GM12878 (cell line): ENCODE measurements around the gene COX17. TPM values are rescaled to one million over a fixed set of nuclear protein-coding genes. Genes with fewer than 3 reads are reported as not detected.

Source experiments
- ATAC-seq: fragments of 200-7000 bp; cut with Tn5 transposase; 3 replicates; pipeline ENCODE4 v1.9.1; 2020; ENCODE audit warnings: mild to moderate bottlenecking, moderate library complexity
- BruUV-seq: library from RNA; stranded (reverse); fragments of 400-500 nt; replicated peaks from 2 replicates; lab custom pipeline; 2021; lab: Mats Ljungman, UMichigan
- CTCF ChIA-PET: fragments of 300-600 bp; sonication (Branson Sonifier 250); formaldehyde crosslinking; extraction: SDS; loops from one replicate; lab custom pipeline; 2021; ENCODE audit warnings: inconsistent platforms; lab: Yijun Ruan, JAX
- POLR2A ChIA-PET: fragments of 350-600 bp; formaldehyde crosslinking; extraction: SDS; loops from one replicate; lab custom pipeline; 2021; ENCODE audit warnings: inconsistent platforms; lab: Charles Lee
- RAD21 ChIA-PET: fragments of 300-600 bp; sonication (Branson Sonifier 250); formaldehyde crosslinking; loops from one replicate; lab custom pipeline; 2023; ENCODE audit warnings: antibody characterized with exemption; ENCODE audit not compliant: unreplicated experiment; lab: Charles Lee
- SMC1A ChIA-PET: fragments of 300-600 bp; sonication (Branson Sonifier 250); formaldehyde crosslinking; loops from one replicate; lab custom pipeline; 2023; ENCODE audit not compliant: unreplicated experiment, uncharacterized antibody; lab: Charles Lee
- DNase-seq: peaks from one replicate; pipeline ENCODE4 v3.0.0-alpha.2; 2011; ENCODE audit warnings: low read depth, low spot score
- FAIRE-seq: peaks from 3 replicates; lab custom pipeline; 2011; peaks lifted over from hg19 to GRCh38; lab: Jason Lieb, UNC
- H2AFZ ChIP-seq: 2 replicates; pipeline ENCODE4 v1.6.0; 2011; ENCODE audit warnings: low read depth, low read length, control low read depth; ENCODE audit not compliant: control insufficient read depth
- H3K27ac ChIP-seq: 2 replicates; pipeline ENCODE4 v1.5.1; 2011; ENCODE audit warnings: control low read depth; ENCODE audit not compliant: control insufficient read depth, insufficient read depth
- H3K27me3 ChIP-seq, 2 experiments: replicated peaks in 1 of 2; 2 replicates each; pipeline versions ENCODE4 v1.6.0 to v1.6.1; 2011; ENCODE audit warnings: low read length in 1 of 2; ENCODE audit not compliant: control insufficient read depth in 2 of 2, insufficient read depth in 2 of 2
- H3K36me3 ChIP-seq, 2 experiments: 2 replicates each; pipeline ENCODE4 v1.5.1; 2011; ENCODE audit warnings: low read length in 1 of 2; ENCODE audit not compliant: control insufficient read depth in 2 of 2, insufficient read depth in 2 of 2
- H3K4me1 ChIP-seq: 2 replicates; pipeline ENCODE4 v1.6.1; 2011; ENCODE audit warnings: mild to moderate bottlenecking, low read length, moderate library complexity, mixed read lengths; ENCODE audit not compliant: control insufficient read depth, insufficient read depth
- H3K4me2 ChIP-seq: 2 replicates; pipeline ENCODE4 v1.6.0; 2011; ENCODE audit warnings: control low read depth; ENCODE audit not compliant: control insufficient read depth, insufficient read depth
- H3K4me3 ChIP-seq: fragments of 200-600 bp; sonication (generic); 2 replicates; pipeline ENCODE4 v1.5.1; 2016
- H3K79me2 ChIP-seq: 2 replicates; pipeline ENCODE4 v1.6.0; 2011; ENCODE audit warnings: low read length; ENCODE audit not compliant: control insufficient read depth, insufficient read depth
- H3K9ac ChIP-seq: 2 replicates; pipeline ENCODE4 v1.8.0; 2011; ENCODE audit warnings: low read length, control low read depth, mixed read lengths; ENCODE audit not compliant: control insufficient read depth, insufficient read depth
- H3K9me3 ChIP-seq: replicated peaks from 3 replicates; pipeline ENCODE4 v1.5.1; 2011; ENCODE audit warnings: mild to moderate bottlenecking, low read length; ENCODE audit not compliant: control insufficient read depth, insufficient read depth
- H4K20me1 ChIP-seq: 2 replicates; pipeline ENCODE4 v1.6.0; 2011; ENCODE audit not compliant: control insufficient read depth, insufficient read depth
- MLLT1 ChIP-seq: fragments of 450-650 bp; IDR thresholded peaks from 2 replicates; pipeline ENCODE4 v1.6.1; 2016; ENCODE audit warnings: mild to moderate bottlenecking
- PAX8 ChIP-seq: fragments of 450-650 bp; IDR thresholded peaks from 2 replicates; pipeline ENCODE4 v1.6.1; 2017; ENCODE audit warnings: mild to moderate bottlenecking, moderate library complexity
- POLR2AphosphoS2 ChIP-seq: IDR thresholded peaks from 2 replicates; pipeline ENCODE4 v1.6.1; 2011; ENCODE audit warnings: low read depth, mild to moderate bottlenecking, low read length, improper control_type of control experiment, moderate library complexity
- POU2F2 ChIP-seq: IDR thresholded peaks from 3 replicates; pipeline ENCODE4 v1.6.1; 2011; ENCODE audit warnings: low read depth, mild to moderate bottlenecking, low read length, borderline replicate concordance
- WGBS: methylation state at CpG from one replicate; pipeline ENCODE4 v1.1.6; 2016; ENCODE audit warnings: low lambda C conversion rate; ENCODE audit not compliant: insufficient replicate concordance, insufficient coverage; ENCODE audit errors: missing lambda C conversion rate; 5-methylcytosine and 5-hydroxymethylcytosine counted together
- in situ Hi-C: fragments of 300-500 bp; cut with MboI; formaldehyde crosslinking; loops from 9 replicates; pipeline ENCODE4 v1.14.3; 2018; ENCODE audit warnings: mixed read lengths
- intact Hi-C: fragments of 100-400 bp; cut with micrococcal nuclease; formaldehyde crosslinking; loops from one replicate; pipeline ENCODE4 v1.14.2; 2022; ENCODE audit not compliant: unreplicated experiment
- polyA plus RNA-seq, 11 experiments: library from polyadenylated mRNA; depleted of rRNA in 4 of 11; unstranded in 6 of 11; stranded (reverse) in 5 of 11; fragments of >200 nt; fragmentation: Nextera tagmentation in 4 of 11; fragmentation: Illumina TruSeq in 1 of 11; extraction: Ambion mirVana in 4 of 11; extraction: Trizol in 1 of 11; gene quantifications; 1 replicate in 1 of 11; 2 replicates in 10 of 11; pipeline versions ENCODE4 v1.2.1 to v1.2.3, GENCODE V29; 2011 to 2016; ENCODE audit warnings: inconsistent platforms in 2 of 11, missing spikeins in 2 of 11, low read depth in 1 of 11
- total RNA-seq, 4 experiments: library from RNA; depleted of rRNA in 3 of 4; stranded (reverse); fragments of >200 nt in 3 of 4; fragmentation: Illumina TruSeq in 1 of 4; extraction: Trizol in 1 of 4; gene quantifications; 2 replicates each; pipeline versions ENCODE4 v1.2.1 to v1.2.3, GENCODE V29; 2013 to 2021
- TF ChIP-seq, protein P1 (sequence below): IDR thresholded peaks from 2 replicates; pipeline ENCODE4 v1.6.1; 2012; ENCODE audit warnings: low read length, inconsistent platforms
- TF ChIP-seq, protein P2 (sequence below): IDR thresholded peaks from 2 replicates; pipeline ENCODE4 v1.6.1; 2012; ENCODE audit warnings: improper control_type of control experiment, low read depth, low read length; ENCODE audit not compliant: insufficient replicate concordance

The COX17 gene
- total and polyA plus RNA-seq, 10 of the 15 experiments (the other 5 are each of a cell fraction or from before 2014, with no cell fraction given) = 111 to 717 (median 243) TPM

- ATAC-seq = no peak
- no peak overlapping the region for H3K27ac ChIP-seq
- no peaks in the 10 kb centered on the region for H4K20me1 ChIP-seq
- 88% methylated on average over 1 of the region's 1 CpG for WGBS
- H3K27me3 ChIP-seq = no peaks in the 10 kb centered on the region
- no peak for TF ChIP-seq PAX8
- TF ChIP-seq POU2F2 = no peak
- in situ Hi-C loops (no loop called here), intact Hi-C loops (no loop called here)
- peaks cover 2% of the 10 kb centered on the region in 2 experiments; a peak in 2 of 4 replicates for H3K36me3 ChIP-seq
- SMC1A ChIA-PET = interaction anchor here (3.3 kb wide), 1 partner anchor 27 kb away, joined by 9 read pairs; no protein-coding TSS in a partner anchor
- POLR2A ChIA-PET = no interaction called here
- no peaks in the 10 kb centered on the region; the same call in 2 of the 3 replicates for H3K9me3 ChIP-seq
- RAD21 ChIA-PET = no interaction called here
- CTCF ChIA-PET = no interaction called here
- no peak overlapping the region for H3K4me3 ChIP-seq
- DNase-seq = no peak
- H2AFZ ChIP-seq = no peak overlapping the region
- H3K4me1 ChIP-seq = peaks cover 4% of the 10 kb centered on the region; the same call in 1 of the 2 replicates
- H3K4me2 ChIP-seq = no peak overlapping the region
- no TSS peak for BruUV-seq
- H3K79me2 ChIP-seq = no peaks in the 10 kb centered on the region
- H3K9ac ChIP-seq = no peak overlapping the region
- FAIRE-seq = no peak
These were observed 31.4 kb downstream of the COX17 start for GRCh38 chr3:119645813-119646212.

GRCh38 chr3:119644481-119644880 is 32.7 kb downstream of the COX17 start:
- no peak overlapping the region for H3K9ac ChIP-seq
- in situ Hi-C loops (no loop called here), intact Hi-C loops (no loop called here)
- no peak overlapping the region for H3K27ac ChIP-seq
- WGBS = 96% methylated on average over 1 of the region's 1 CpG
- no peaks in the 10 kb centered on the region for H3K27me3 ChIP-seq
- CTCF ChIA-PET = interaction anchor here (0.6 to 1.0 kb wide), 2 partner anchors 12 to 28 kb away, joined by 3 to 5 read pairs; no protein-coding TSS in a partner anchor
- POLR2A ChIA-PET = interaction anchor here (1.5 kb wide), 1 partner anchor 31 kb away, joined by 4 read pairs; no protein-coding TSS in a partner anchor
- DNase-seq (no peak), FAIRE-seq (no peak), ATAC-seq (no peak)
- no peak overlapping the region for H2AFZ ChIP-seq
- no TSS peak for BruUV-seq
- no peaks in the 10 kb centered on the region; the same call in 2 of the 3 replicates for H3K9me3 ChIP-seq
- no peaks in the 10 kb centered on the region for H3K79me2 ChIP-seq
- no peak overlapping the region for H3K4me3 ChIP-seq
- no peaks in the 10 kb centered on the region for H4K20me1 ChIP-seq
- SMC1A ChIA-PET = interaction anchor here (0.7 to 3.1 kb wide), 7 partner anchors 10 to 64 kb away, joined by 3 to 12 read pairs (median 5); no protein-coding TSS in a partner anchor
- RAD21 ChIA-PET = interaction anchor here (1.1 kb wide), 1 partner anchor 35 kb away, joined by 3 read pairs; no protein-coding TSS in a partner anchor
- H3K4me2 ChIP-seq = no peak overlapping the region
- peaks cover 2% of the 10 kb centered on the region in 2 experiments; a peak in 2 of 4 replicates for H3K36me3 ChIP-seq
- H3K4me1 ChIP-seq = peaks cover 8% of the 10 kb centered on the region
- TF ChIP-seq POLR2AphosphoS2 (no peak), MLLT1 (no peak)
- TF ChIP-seq, protein P1, sequence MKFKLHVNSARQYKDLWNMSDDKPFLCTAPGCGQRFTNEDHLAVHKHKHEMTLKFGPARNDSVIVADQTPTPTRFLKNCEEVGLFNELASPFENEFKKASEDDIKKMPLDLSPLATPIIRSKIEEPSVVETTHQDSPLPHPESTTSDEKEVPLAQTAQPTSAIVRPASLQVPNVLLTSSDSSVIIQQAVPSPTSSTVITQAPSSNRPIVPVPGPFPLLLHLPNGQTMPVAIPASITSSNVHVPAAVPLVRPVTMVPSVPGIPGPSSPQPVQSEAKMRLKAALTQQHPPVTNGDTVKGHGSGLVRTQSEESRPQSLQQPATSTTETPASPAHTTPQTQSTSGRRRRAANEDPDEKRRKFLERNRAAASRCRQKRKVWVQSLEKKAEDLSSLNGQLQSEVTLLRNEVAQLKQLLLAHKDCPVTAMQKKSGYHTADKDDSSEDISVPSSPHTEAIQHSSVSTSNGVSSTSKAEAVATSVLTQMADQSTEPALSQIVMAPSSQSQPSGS = no peak
- TF ChIP-seq, protein P2, sequence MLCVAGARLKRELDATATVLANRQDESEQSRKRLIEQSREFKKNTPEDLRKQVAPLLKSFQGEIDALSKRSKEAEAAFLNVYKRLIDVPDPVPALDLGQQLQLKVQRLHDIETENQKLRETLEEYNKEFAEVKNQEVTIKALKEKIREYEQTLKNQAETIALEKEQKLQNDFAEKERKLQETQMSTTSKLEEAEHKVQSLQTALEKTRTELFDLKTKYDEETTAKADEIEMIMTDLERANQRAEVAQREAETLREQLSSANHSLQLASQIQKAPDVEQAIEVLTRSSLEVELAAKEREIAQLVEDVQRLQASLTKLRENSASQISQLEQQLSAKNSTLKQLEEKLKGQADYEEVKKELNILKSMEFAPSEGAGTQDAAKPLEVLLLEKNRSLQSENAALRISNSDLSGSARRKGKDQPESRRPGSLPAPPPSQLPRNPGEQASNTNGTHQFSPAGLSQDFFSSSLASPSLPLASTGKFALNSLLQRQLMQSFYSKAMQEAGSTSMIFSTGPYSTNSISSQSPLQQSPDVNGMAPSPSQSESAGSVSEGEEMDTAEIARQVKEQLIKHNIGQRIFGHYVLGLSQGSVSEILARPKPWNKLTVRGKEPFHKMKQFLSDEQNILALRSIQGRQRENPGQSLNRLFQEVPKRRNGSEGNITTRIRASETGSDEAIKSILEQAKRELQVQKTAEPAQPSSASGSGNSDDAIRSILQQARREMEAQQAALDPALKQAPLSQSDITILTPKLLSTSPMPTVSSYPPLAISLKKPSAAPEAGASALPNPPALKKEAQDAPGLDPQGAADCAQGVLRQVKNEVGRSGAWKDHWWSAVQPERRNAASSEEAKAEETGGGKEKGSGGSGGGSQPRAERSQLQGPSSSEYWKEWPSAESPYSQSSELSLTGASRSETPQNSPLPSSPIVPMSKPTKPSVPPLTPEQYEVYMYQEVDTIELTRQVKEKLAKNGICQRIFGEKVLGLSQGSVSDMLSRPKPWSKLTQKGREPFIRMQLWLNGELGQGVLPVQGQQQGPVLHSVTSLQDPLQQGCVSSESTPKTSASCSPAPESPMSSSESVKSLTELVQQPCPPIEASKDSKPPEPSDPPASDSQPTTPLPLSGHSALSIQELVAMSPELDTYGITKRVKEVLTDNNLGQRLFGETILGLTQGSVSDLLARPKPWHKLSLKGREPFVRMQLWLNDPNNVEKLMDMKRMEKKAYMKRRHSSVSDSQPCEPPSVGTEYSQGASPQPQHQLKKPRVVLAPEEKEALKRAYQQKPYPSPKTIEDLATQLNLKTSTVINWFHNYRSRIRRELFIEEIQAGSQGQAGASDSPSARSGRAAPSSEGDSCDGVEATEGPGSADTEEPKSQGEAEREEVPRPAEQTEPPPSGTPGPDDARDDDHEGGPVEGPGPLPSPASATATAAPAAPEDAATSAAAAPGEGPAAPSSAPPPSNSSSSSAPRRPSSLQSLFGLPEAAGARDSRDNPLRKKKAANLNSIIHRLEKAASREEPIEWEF = no peak
